ENCODE measurements around the gene CATSPER1. TPM values are rescaled to one million over a fixed set of nuclear protein-coding genes. Genes with fewer than 3 reads are reported as not detected.

The CATSPER1 gene
- total RNA-seq, 2 donors from 2014 or later: not detected

GRCh38 chr11:66068154-66068821 is 42.0 kb upstream of the CATSPER1 start:
- Histone ChIP-seq H3K9ac (ENCODE audit: extremely low read depth, low read length, poor library complexity, severe bottlenecking) (no peak overlapping the region), H3K4me1 (ENCODE audit: control insufficient read depth, insufficient read depth, low read length) (peaks cover 5% of the 10 kb centered on the region), H3K27me3 (ENCODE audit: control insufficient read depth, insufficient read depth, low read length, poor library complexity, severe bottlenecking) (no peaks in the 10 kb centered on the region), H3K27ac (ENCODE audit: low read depth, low read length) (no peak overlapping the region), H3K9me3 (ENCODE audit: control insufficient read depth, low read length) (peaks cover 18% of the 10 kb centered on the region), H3K36me3 (ENCODE audit: control insufficient read depth, insufficient read depth, low read length) (peaks cover 64% of the 10 kb centered on the region), H3K4me3 (ENCODE audit: low read length) (no peak overlapping the region)
- no peaks in the 10 kb centered on the region for H3K27me3 Mint-ChIP-seq (ENCODE audit: insufficient read depth)
- peaks cover 1% of the 10 kb centered on the region for H3K9me3 Mint-ChIP-seq
- TF ChIP-seq CTCF (conservative IDR thresholded peaks at IDR 0.05): peak; percentile 97
- WGBS, 2 experiments (ENCODE audit: insufficient coverage in 1 of 2, insufficient read length in 1 of 2): 66 to 70% methylated on average over 14 to 17 of the region's 17 CpGs
- H3K4me1 Mint-ChIP-seq: peaks cover 25% of the 10 kb centered on the region
- H3K36me3 Mint-ChIP-seq (ENCODE audit: low read depth): peaks cover 62% of the 10 kb centered on the region
- peak overlapping the region; percentile 8 for H3K4me3 Mint-ChIP-seq
- DNase-seq: peak; percentile 97
- H3K27ac Mint-ChIP-seq: peak overlapping the region; percentile 96

- peaks cover 71% of the 10 kb centered on the region for H3K36me3 ChIP-seq (ENCODE audit: control insufficient read depth, insufficient read depth, low read length)
- no peaks in the 10 kb centered on the region for H3K27me3 Mint-ChIP-seq (ENCODE audit: insufficient read depth)
Observed at GRCh38 chr11:66067640-66068039, 41.4 kb upstream of the CATSPER1 start.

GRCh38 chr11:66066751-66067150 is 40.5 kb upstream of the CATSPER1 start:
- Mint-ChIP-seq H3K9me3 (peaks cover 1% of the 10 kb centered on the region), H3K36me3 (ENCODE audit: low read depth) (peaks cover 68% of the 10 kb centered on the region), H3K27me3 (ENCODE audit: insufficient read depth) (no peaks in the 10 kb centered on the region), H3K27ac (peak overlapping the region; percentile 6), H3K4me3 (no peak overlapping the region), H3K4me1 (peaks cover 16% of the 10 kb centered on the region)
- Histone ChIP-seq H3K36me3 (ENCODE audit: control insufficient read depth, insufficient read depth, low read length) (peaks cover 75% of the 10 kb centered on the region), H3K9ac (ENCODE audit: extremely low read depth, low read length, poor library complexity, severe bottlenecking) (no peak overlapping the region), H3K4me1 (ENCODE audit: control insufficient read depth, insufficient read depth, low read length) (peaks cover 5% of the 10 kb centered on the region), H3K9me3 (ENCODE audit: control insufficient read depth, low read length) (peaks cover 24% of the 10 kb centered on the region), H3K27ac (ENCODE audit: low read depth, low read length) (no peak overlapping the region), H3K4me3 (ENCODE audit: low read length) (no peak overlapping the region), H3K27me3 (ENCODE audit: control insufficient read depth, insufficient read depth, low read length, poor library complexity, severe bottlenecking) (no peaks in the 10 kb centered on the region)
- 92 to 97% methylated on average over 2 to 3 of the region's 3 CpGs for WGBS, 2 experiments (ENCODE audit: insufficient coverage in 1 of 2, insufficient read length in 1 of 2)
- no peak for DNase-seq
- TF ChIP-seq CTCF (conservative IDR thresholded peaks at IDR 0.05): no peak

More at GRCh38 chr11:66067640-66068039, 41.4 kb upstream of the CATSPER1 start:
- Histone ChIP-seq H3K27ac (ENCODE audit: low read depth, low read length) (no peak overlapping the region), H3K9ac (ENCODE audit: extremely low read depth, low read length, poor library complexity, severe bottlenecking) (no peak overlapping the region), H3K27me3 (ENCODE audit: control insufficient read depth, insufficient read depth, low read length, poor library complexity, severe bottlenecking) (no peaks in the 10 kb centered on the region), H3K9me3 (ENCODE audit: control insufficient read depth, low read length) (peaks cover 24% of the 10 kb centered on the region), H3K4me1 (ENCODE audit: control insufficient read depth, insufficient read depth, low read length) (peaks cover 5% of the 10 kb centered on the region), H3K4me3 (ENCODE audit: low read length) (no peak overlapping the region)
- H3K27ac Mint-ChIP-seq: peak overlapping the region; percentile 60
- H3K9me3 Mint-ChIP-seq: peaks cover 1% of the 10 kb centered on the region
- WGBS, 2 experiments (ENCODE audit: insufficient coverage in 1 of 2, insufficient read length in 1 of 2): 86 to 88% methylated on average over 3 to 4 of the region's 4 CpGs
- no peak for DNase-seq
- no peak for TF ChIP-seq CTCF (conservative IDR thresholded peaks at IDR 0.05)
- peaks cover 25% of the 10 kb centered on the region for H3K4me1 Mint-ChIP-seq
- no peak overlapping the region for H3K4me3 Mint-ChIP-seq
- peaks cover 64% of the 10 kb centered on the region for H3K36me3 Mint-ChIP-seq (ENCODE audit: low read depth)
